Body of pancreas (tissue), 4 donors: Measurements from ENCODE around the gene MYO1G. TPM values are rescaled to one million over a fixed set of nuclear protein-coding genes. Genes with fewer than 3 reads are reported as not detected.

Experiments used
- ATAC-seq: fragments of 150-250 bp; one replicate; pipeline ENCODE4 v1.9.1; 2016
- DNase-seq, 4 donors: peaks; one replicate each; pipeline ENCODE4 v3.0.0-alpha.2; 2019
- H3K27ac ChIP-seq, 4 donors: fragments of 200-600 bp; sonication (generic); 1 replicate in 3 of 4; 2 replicates in 1 of 4; pipeline versions ENCODE4 v1.5.1 to v1.6.1; 2016 to 2019; ENCODE audit warnings: mild to moderate bottlenecking in 1 of 4, mixed read lengths in 1 of 4, moderate library complexity in 1 of 4
- H3K27me3 ChIP-seq, 2 donors: fragments of 200-600 bp; sonication (generic); one replicate each; pipeline ENCODE4 v1.6.0; 2016; ENCODE audit warnings: mild to moderate bottlenecking in 1 of 2
- H3K36me3 ChIP-seq, 2 donors: fragments of 200-600 bp; sonication (generic); replicated peaks in 1 of 2; 2 replicates each; pipeline ENCODE4 v1.5.1; 2016; ENCODE audit warnings: low read depth in 2 of 2; ENCODE audit not compliant: insufficient read depth in 1 of 2
- H3K4me1 ChIP-seq: fragments of 200-600 bp; sonication (generic); one replicate; pipeline ENCODE4 v1.6.0; 2016
- H3K4me3 ChIP-seq, 2 donors: fragments of 200-600 bp; sonication (generic); 1 replicate in 1 of 2; 2 replicates in 1 of 2; pipeline ENCODE4 v1.5.1; 2016 to 2019
- H3K9me3 ChIP-seq, 3 donors: fragments of 200-600 bp; sonication (generic); 1 replicate in 2 of 3; 2 replicates in 1 of 3; pipeline ENCODE4 v1.5.1; 2016
- CTCF ChIP-seq, 7 experiments: fragments of 450-650 bp in 4 of 7; fragments of 200-600 bp in 3 of 7; sonication (generic) in 3 of 7; IDR thresholded peaks; one replicate each; pipeline ENCODE4 v1.5.1; 2016 to 2019; ENCODE audit warnings: antibody characterized with exemption in 7 of 7
- POLR2A ChIP-seq, 3 donors: fragments of 450-650 bp; IDR thresholded peaks; one replicate each; pipeline ENCODE4 v1.6.1; 2016; ENCODE audit warnings: antibody characterized with exemption in 3 of 3, mild to moderate bottlenecking in 2 of 3
- WGBS, 2 donors: methylation state at CpG; one replicate each; pipeline ENCODE4 v1.1.5; 2017; 5-methylcytosine and 5-hydroxymethylcytosine counted together
- intact Hi-C: fragments of 100-400 bp; cut with DNase I; formaldehyde crosslinking; loops from one replicate; pipeline ENCODE4 v1.15.1; 2023
- total RNA-seq, 2 donors: library from RNA; depleted of rRNA; stranded (reverse); fragments of >200 nt; gene quantifications; one replicate each; pipeline ENCODE4 v1.1.0, GENCODE V29; 2016

Gene MYO1G
- total RNA-seq, 2 donors from 2014 or later: 2.3 to 3.3 TPM

DNA sequence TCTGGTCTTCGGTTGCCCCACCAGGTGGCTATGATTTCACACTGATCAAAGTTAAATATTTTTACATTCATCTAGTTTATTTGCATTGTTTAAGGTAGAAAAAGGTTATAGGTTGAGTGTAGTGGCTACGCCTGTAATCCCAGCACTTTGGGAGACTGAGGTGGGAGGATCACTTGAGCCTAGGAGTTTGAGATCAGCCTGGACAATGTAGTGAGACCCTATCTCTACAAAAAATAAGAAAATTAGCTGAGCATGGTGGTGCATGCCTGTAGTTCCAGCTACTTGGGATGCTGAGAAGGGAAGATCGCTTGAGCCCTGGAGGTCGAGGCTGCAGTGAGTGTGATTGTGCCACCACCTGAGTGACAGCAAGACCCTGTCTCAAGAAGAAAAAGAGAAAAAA is 25.0 kb upstream of the MYO1G start:
- Histone ChIP-seq H3K27me3 (no peaks in the 10 kb centered on the region), H3K4me1 (peaks cover 17% of the 10 kb centered on the region), H3K27ac (no peak overlapping the region), H3K4me3 (no peak overlapping the region), H3K9me3 (no peaks in the 10 kb centered on the region), H3K36me3 (no peaks in the 10 kb centered on the region)
- WGBS, 2 donors: 94 to 98% methylated on average over 4 of the region's 4 CpGs
- intact Hi-C loops: loop anchor here (10.0 kb wide), 1 partner anchor 101 kb away; no protein-coding TSS in a partner anchor
- no peak for TF ChIP-seq POLR2A (IDR thresholded peaks at IDR 0.05)
- no peak for TF ChIP-seq CTCF (IDR thresholded peaks at IDR 0.05)
- DNase-seq: no peak
- no peak for ATAC-seq

GRCh38 chr7:45001826-45002225 is 23.0 kb upstream of the MYO1G start:
- no peak for TF ChIP-seq POLR2A (IDR thresholded peaks at IDR 0.05)
- TF ChIP-seq CTCF (IDR thresholded peaks at IDR 0.05): no peak
- no peaks in the 10 kb centered on the region for H3K27me3 ChIP-seq
- 38 to 40% methylated on average over 2 of the region's 2 CpGs for WGBS, 2 donors
- ATAC-seq (no peak), DNase-seq (no peak)
- peaks cover 20% of the 10 kb centered on the region for H3K4me1 ChIP-seq
- no peaks in the 10 kb centered on the region for H3K9me3 ChIP-seq
- no peak overlapping the region for H3K4me3 ChIP-seq
- no peak overlapping the region for H3K27ac ChIP-seq
- intact Hi-C loops: loop anchor here (10.0 kb wide), 1 partner anchor 103 kb away; no protein-coding TSS in a partner anchor
- H3K36me3 ChIP-seq: no peaks in the 10 kb centered on the region

- peaks cover 20% of the 10 kb centered on the region for H3K4me1 ChIP-seq
- peak; percentile 29 to 56 (median 48) for DNase-seq
- H3K27me3 ChIP-seq: no peaks in the 10 kb centered on the region
- 15 to 17% methylated on average over 10 of the region's 10 CpGs for WGBS, 2 donors
- no peak overlapping the region for H3K4me3 ChIP-seq
- no peak for ATAC-seq
- H3K36me3 ChIP-seq: no peaks in the 10 kb centered on the region
- peak overlapping the region in 3 of 4 donors; percentile 79 to 92 (median 89) for H3K27ac ChIP-seq
- intact Hi-C loops: loop anchor here (10.0 kb wide), 1 partner anchor 104 kb away; no protein-coding TSS in a partner anchor
- peak in 1 of 3 donors; percentile 7 for TF ChIP-seq POLR2A (IDR thresholded peaks at IDR 0.05)
- no peak for TF ChIP-seq CTCF (IDR thresholded peaks at IDR 0.05)
- H3K9me3 ChIP-seq: no peaks in the 10 kb centered on the region
Measured at GRCh38 chr7:45001138-45001694, 22.4 kb upstream of the MYO1G start.

DNA sequence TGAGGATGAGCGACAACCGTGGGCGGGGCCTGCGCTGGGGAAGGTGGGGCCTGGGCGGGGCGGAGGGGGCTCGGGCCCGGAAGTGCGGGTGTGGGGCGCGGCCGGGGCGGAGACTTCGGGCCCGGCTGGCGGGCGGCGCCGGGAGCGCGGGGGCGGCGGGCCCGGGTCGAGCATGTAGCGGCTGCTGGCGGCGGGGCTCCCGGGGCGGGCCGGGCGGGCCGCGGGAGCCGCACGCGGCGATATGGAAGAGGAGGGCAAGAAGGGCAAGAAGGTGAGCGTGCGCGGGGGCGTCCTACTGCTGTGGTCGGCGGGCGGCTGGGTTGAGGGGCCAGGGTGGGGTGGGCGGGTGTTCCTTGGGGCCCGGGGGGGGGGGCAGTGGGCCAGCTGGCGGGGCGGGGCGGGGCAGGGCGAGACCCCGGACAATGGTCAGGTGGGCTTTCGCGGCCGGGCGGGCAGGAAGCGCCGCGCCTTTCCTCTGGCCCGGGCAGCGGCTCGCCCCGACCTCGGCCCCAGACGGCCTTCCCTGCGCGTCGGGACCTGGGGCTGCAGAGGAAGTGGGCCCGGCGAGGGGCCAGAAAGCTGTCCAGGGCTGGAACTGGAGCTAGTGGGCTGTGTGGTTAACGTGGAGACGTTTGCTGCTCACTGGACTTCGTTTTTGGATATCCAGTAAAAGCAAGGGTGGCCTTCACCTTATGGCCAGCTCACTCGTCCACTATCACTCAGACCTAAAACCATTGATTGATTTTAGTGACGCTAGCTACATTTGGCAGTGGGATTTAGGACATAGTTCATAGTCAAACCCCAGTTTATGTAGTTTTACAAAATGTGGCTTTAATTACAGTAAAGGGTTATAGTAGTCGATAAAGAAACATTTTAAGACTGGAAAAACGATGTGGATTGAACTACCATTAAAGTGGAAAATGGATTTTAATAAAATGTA is 21.5 kb upstream of the MYO1G start, which contains the start of gene CCM2:
TSS of gene CCM2 (plus strand) at position 109 of the 940 bp plus-strand sequence. CDS start at position 242, 133 bp downstream.
- 0 to 1% methylated on average over 24 to 29 of the region's 77 CpGs for WGBS, 2 donors
- intact Hi-C loops: loop anchor here (10.0 kb wide), 1 partner anchor 104 kb away; no protein-coding TSS in a partner anchor

More for the DNA sequence above, 21.5 kb upstream of the MYO1G start, which contains the start of gene CCM2:
- Histone ChIP-seq H3K4me3 (peak within 1 kb of the TSS; percentile 41 to 78), H3K4me1 (peaks cover 20% of the 10 kb centered on the region), H3K27me3 (no peaks in the 10 kb centered on the region), H3K27ac (peak within 1 kb of the TSS; percentile 79 to 92 (median 88)), H3K36me3 (no peaks in the 10 kb centered on the region), H3K9me3 (no peaks in the 10 kb centered on the region)
- TF ChIP-seq CTCF (IDR thresholded peaks at IDR 0.05): no peak
- peak in 2 of 3 donors; percentile 39 to 46 for TF ChIP-seq POLR2A (IDR thresholded peaks at IDR 0.05)
- DNase-seq (peak; percentile 48 to 58 (median 54)), ATAC-seq (no peak)
